Measurements from ENCODE around the gene PRR20C. TPM values are rescaled to one million over a fixed set of nuclear protein-coding genes. Genes with fewer than 3 reads are reported as not detected.

PRR20C gene
- total RNA-seq, 1 experiment from 2014 or later = not detected

Other genes with a start within 250 kb of the PRR20C start
- gene PRR20A, start 13.1 kb upstream of the PRR20C start, total RNA-seq (2021; ENCODE audit: unreplicated experiment) = not detected
- not detected for gene PRR20B, start 6.6 kb upstream of the PRR20C start, total RNA-seq (2021; ENCODE audit: unreplicated experiment)
- gene PRR20D, start 6.6 kb downstream of the PRR20C start, total RNA-seq (2021; ENCODE audit: unreplicated experiment) = not detected
- gene PRR20E, start 13.1 kb downstream of the PRR20C start, total RNA-seq (2021; ENCODE audit: unreplicated experiment) = not detected